ENCODE results near the gene ADH1A.
"Not testable (repeated sequence)": the region's sequence is repeated elsewhere in the genome, so short reads cannot be mapped to it uniquely, and the experiment has no call there.

Gene ADH1A

DNA sequence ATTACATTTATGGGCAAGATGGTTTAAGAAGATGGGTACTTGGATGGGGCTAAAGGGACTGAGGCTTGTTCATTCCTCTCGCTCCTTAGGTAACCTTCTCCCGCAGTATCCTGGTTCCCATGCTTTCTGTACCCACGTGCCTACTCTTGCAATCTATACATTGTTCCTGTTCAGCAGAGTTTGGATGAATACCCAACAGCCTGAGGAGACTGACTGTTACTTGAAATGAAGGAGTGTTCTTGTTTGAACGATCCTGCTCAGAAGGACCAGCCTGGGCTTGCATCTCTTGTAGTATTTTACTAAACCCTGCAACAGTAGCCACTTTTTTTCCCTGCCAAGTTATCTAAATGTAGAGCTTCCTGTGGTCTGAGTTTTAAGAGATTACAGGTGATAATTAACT lies 38.0 kb downstream of the ADH1A start:
- Histone ChIP-seq H3K9ac (no peak overlapping the region), H2AFZ (ENCODE audit: low read depth) (no peak overlapping the region), H3K4me3 (IDR thresholded peaks at IDR 0.05; ENCODE audit: insufficient read depth, low read depth, low read length) (no peak overlapping the region), H3K27ac (no peak overlapping the region), H3K36me3 (ENCODE audit: insufficient read depth) (no peaks in the 10 kb centered on the region), H3K4me2 (no peak overlapping the region), H3K79me2 (ENCODE audit: insufficient read depth, low read depth) (no peaks in the 10 kb centered on the region), H4K20me1 (ENCODE audit: insufficient read depth) (no peaks in the 10 kb centered on the region), H3K27me3 (ENCODE audit: insufficient read depth, low read depth) (no peaks in the 10 kb centered on the region), H3K4me1 (ENCODE audit: low read depth, poor library complexity, severe bottlenecking) (no peaks in the 10 kb centered on the region)
- TF ChIP-seq, protein P1, sequence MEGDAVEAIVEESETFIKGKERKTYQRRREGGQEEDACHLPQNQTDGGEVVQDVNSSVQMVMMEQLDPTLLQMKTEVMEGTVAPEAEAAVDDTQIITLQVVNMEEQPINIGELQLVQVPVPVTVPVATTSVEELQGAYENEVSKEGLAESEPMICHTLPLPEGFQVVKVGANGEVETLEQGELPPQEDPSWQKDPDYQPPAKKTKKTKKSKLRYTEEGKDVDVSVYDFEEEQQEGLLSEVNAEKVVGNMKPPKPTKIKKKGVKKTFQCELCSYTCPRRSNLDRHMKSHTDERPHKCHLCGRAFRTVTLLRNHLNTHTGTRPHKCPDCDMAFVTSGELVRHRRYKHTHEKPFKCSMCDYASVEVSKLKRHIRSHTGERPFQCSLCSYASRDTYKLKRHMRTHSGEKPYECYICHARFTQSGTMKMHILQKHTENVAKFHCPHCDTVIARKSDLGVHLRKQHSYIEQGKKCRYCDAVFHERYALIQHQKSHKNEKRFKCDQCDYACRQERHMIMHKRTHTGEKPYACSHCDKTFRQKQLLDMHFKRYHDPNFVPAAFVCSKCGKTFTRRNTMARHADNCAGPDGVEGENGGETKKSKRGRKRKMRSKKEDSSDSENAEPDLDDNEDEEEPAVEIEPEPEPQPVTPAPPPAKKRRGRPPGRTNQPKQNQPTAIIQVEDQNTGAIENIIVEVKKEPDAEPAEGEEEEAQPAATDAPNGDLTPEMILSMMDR (conservative IDR thresholded peaks at IDR 0.05; ENCODE audit: low read depth, low read length): no peak

DNA sequence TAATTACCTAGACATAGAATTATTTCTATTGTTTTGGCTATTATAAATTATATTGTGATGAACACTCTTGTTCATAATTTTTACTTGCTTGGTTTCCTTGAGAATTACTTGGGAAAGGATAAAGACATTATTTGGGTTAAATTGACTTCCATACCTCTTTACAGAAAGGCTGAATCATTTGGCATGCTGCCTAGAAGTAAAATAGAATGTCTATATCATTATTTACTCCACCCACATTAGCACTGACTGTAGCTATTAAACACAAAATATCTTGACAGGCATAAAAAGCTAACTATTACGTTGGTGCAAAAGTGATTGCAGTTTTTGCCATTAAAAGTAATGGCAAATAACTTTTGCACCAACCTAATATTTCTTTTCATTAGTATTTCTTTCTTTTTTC lies 42.1 kb downstream of the ADH1A start:
- H3K79me2 ChIP-seq (ENCODE audit: insufficient read depth, low read depth): no peaks in the 10 kb centered on the region
- H3K27ac ChIP-seq: no peak overlapping the region
- H3K36me3 ChIP-seq (ENCODE audit: insufficient read depth): no peaks in the 10 kb centered on the region
- TF ChIP-seq, protein P1 (conservative IDR thresholded peaks at IDR 0.05; ENCODE audit: low read depth, low read length): no peak
- H3K9ac ChIP-seq: no peak overlapping the region
- no peak overlapping the region for H3K4me3 ChIP-seq (IDR thresholded peaks at IDR 0.05; ENCODE audit: insufficient read depth, low read depth, low read length)
- H2AFZ ChIP-seq (ENCODE audit: low read depth): no peak overlapping the region
- H3K4me1 ChIP-seq (ENCODE audit: low read depth, poor library complexity, severe bottlenecking): no peaks in the 10 kb centered on the region
- H3K27me3 ChIP-seq (ENCODE audit: insufficient read depth, low read depth): no peaks in the 10 kb centered on the region
- no peak overlapping the region for H3K4me2 ChIP-seq
- no peaks in the 10 kb centered on the region for H4K20me1 ChIP-seq (ENCODE audit: insufficient read depth)

DNA sequence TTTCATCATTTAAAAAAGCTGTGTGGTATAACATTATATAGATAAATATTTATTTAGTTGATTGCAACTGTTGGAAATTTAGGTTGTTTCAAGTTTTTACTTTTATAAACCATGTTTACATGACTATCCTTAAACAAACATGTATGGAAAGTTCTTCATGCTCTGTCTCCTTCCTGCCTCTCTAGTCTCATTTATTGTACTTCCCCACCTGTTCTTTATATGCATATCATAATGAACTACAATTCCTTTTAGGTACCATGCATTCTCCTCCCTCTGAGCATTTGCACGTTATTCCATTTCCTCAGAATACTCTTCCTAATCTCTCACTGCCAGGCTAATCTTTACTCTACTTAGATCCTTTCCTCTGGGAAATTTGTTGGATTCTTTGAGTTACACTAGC lies 54.8 kb downstream of the ADH1A start:
- Histone ChIP-seq H3K27me3 (ENCODE audit: insufficient read depth, low read depth) (no peaks in the 10 kb centered on the region), H3K4me1 (ENCODE audit: low read depth, poor library complexity, severe bottlenecking) (no peaks in the 10 kb centered on the region), H3K36me3 (ENCODE audit: insufficient read depth) (no peaks in the 10 kb centered on the region), H3K27ac (no peak overlapping the region), H3K4me3 (IDR thresholded peaks at IDR 0.05; ENCODE audit: insufficient read depth, low read depth, low read length) (no peak overlapping the region), H3K9ac (no peak overlapping the region), H2AFZ (ENCODE audit: low read depth) (no peak overlapping the region), H3K79me2 (ENCODE audit: insufficient read depth, low read depth) (no peaks in the 10 kb centered on the region), H4K20me1 (ENCODE audit: insufficient read depth) (no peaks in the 10 kb centered on the region), H3K4me2 (no peak overlapping the region)
- TF ChIP-seq, protein P1 (conservative IDR thresholded peaks at IDR 0.05; ENCODE audit: low read depth, low read length): no peak

DNA sequence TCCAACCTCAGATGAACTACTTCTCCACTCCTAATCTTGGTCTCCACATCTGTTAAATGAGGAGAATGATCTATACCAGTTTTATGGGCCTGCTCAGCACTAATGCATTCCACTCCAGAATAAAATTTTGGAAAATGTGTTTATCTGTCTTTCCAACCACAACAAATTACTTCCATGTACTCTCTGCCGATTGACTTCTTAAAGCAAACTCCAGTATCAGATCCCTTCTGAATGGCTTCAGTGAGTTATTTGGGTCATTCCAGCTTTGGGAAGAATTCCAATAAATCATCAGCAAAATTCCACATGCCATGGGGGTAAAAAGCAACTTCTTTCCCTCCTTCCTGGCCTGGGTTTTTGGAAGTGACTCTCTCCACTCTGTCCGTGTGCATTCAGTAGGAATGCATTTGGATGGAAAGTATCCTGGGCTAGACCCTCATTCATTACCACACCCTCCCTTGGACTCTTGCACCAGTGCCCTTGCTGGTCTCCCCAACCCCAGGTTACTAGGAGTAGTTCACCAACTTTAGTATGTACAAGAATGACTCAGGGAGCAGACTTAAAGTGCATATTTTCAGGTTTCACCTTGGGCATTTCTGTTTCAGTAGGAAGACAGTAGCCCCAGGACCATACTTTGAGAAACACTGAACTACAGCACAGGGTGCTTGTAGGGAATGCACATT lies 56.3 kb downstream of the ADH1A start:
- H3K9ac ChIP-seq: no peak overlapping the region
- TF ChIP-seq, protein P1 (conservative IDR thresholded peaks at IDR 0.05; ENCODE audit: low read depth, low read length): no peak
- no peaks in the 10 kb centered on the region for H3K4me1 ChIP-seq (ENCODE audit: low read depth, poor library complexity, severe bottlenecking)
- H3K4me3 ChIP-seq (IDR thresholded peaks at IDR 0.05; ENCODE audit: insufficient read depth, low read depth, low read length): no peak overlapping the region
- H3K79me2 ChIP-seq (ENCODE audit: insufficient read depth, low read depth): no peaks in the 10 kb centered on the region
- no peak overlapping the region for H3K4me2 ChIP-seq
- H4K20me1 ChIP-seq (ENCODE audit: insufficient read depth): no peaks in the 10 kb centered on the region
- no peak overlapping the region for H2AFZ ChIP-seq (ENCODE audit: low read depth)
- no peak overlapping the region for H3K27ac ChIP-seq
- no peaks in the 10 kb centered on the region for H3K27me3 ChIP-seq (ENCODE audit: insufficient read depth, low read depth)
- H3K36me3 ChIP-seq (ENCODE audit: insufficient read depth): no peaks in the 10 kb centered on the region

DNA sequence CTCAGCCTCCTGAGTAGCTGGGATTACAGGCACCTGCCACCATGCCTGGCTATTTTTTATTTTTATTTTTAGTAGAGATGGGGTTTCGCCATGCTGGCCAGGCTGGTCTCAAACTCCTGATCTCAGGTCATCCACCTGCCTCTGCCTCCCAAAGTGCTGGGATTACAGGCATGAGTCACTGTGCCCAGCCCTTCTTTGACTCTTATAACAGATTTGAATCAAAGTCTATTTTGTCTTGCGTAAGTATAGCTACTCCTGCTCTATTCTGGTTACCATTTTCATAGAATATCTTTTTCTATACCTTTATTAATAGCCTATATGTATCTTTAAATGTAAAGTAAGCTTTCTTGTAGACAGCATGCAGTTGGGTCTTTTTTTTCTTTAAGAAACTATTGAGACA lies 57.4 kb downstream of the ADH1A start:
- not testable (repeated sequence) for H3K4me2 ChIP-seq; H3K4me3 ChIP-seq (IDR thresholded peaks at IDR 0.05; ENCODE audit: insufficient read depth, low read depth, low read length); H3K27ac ChIP-seq; H3K27me3 ChIP-seq (ENCODE audit: insufficient read depth, low read depth); H3K9ac ChIP-seq; H3K4me1 ChIP-seq (ENCODE audit: low read depth, poor library complexity, severe bottlenecking); H2AFZ ChIP-seq (ENCODE audit: low read depth); H3K36me3 ChIP-seq (ENCODE audit: insufficient read depth); H3K79me2 ChIP-seq (ENCODE audit: insufficient read depth, low read depth); H4K20me1 ChIP-seq (ENCODE audit: insufficient read depth)

DNA sequence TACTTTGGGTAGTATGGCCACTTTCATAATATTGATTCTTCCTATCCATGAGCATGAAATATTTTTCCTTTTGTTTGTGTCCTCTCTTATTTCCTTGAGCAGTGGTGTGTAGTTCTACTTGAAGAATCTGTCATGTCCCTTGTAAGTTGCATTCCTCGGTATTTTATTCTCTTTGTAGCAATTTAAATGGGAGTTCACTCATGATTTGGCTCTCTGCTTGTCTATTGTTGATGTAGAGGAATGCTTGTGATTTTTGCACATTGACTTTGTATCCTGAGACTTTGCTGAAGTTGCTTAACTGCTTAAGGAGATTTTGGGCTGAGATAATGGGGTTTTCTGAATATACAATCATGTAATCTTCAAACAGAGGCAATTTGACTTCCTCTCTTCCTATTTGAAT lies 62.1 kb downstream of the ADH1A start:
- not testable (repeated sequence) for H3K27me3 ChIP-seq (ENCODE audit: insufficient read depth, low read depth); H3K4me3 ChIP-seq (IDR thresholded peaks at IDR 0.05; ENCODE audit: insufficient read depth, low read depth, low read length); H3K4me2 ChIP-seq; H3K27ac ChIP-seq; H3K36me3 ChIP-seq (ENCODE audit: insufficient read depth); H4K20me1 ChIP-seq (ENCODE audit: insufficient read depth); H3K9ac ChIP-seq; H3K79me2 ChIP-seq (ENCODE audit: insufficient read depth, low read depth); H2AFZ ChIP-seq (ENCODE audit: low read depth); H3K4me1 ChIP-seq (ENCODE audit: low read depth, poor library complexity, severe bottlenecking)

DNA sequence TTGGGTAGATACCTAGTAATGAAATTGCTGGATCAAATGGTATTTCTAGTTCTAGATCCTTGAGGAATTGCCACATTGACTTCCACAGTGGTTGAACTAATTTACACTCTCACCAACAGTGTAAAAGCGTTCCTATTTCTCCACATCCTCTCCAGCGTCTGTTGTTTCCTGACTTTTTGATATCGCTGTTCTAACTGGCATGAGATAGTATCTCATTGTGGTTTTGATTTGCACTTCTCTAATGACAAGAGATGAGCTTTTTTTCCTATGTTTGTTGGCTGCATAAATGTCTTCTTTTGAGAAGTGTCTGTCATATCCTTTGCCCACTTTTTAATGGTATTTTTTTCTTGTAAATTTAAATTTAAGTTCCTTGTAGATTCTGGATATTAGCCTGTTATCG lies 63.1 kb downstream of the ADH1A start:
- H3K4me1 ChIP-seq (ENCODE audit: low read depth, poor library complexity, severe bottlenecking); H4K20me1 ChIP-seq (ENCODE audit: insufficient read depth); H3K4me3 ChIP-seq (IDR thresholded peaks at IDR 0.05; ENCODE audit: insufficient read depth, low read depth, low read length); H3K9ac ChIP-seq; H3K27ac ChIP-seq; H3K79me2 ChIP-seq (ENCODE audit: insufficient read depth, low read depth); H3K36me3 ChIP-seq (ENCODE audit: insufficient read depth); H3K4me2 ChIP-seq; H2AFZ ChIP-seq (ENCODE audit: low read depth); H3K27me3 ChIP-seq (ENCODE audit: insufficient read depth, low read depth): not testable (repeated sequence)
